ENCODE results near the gene STK35.

STK35 gene

DNA sequence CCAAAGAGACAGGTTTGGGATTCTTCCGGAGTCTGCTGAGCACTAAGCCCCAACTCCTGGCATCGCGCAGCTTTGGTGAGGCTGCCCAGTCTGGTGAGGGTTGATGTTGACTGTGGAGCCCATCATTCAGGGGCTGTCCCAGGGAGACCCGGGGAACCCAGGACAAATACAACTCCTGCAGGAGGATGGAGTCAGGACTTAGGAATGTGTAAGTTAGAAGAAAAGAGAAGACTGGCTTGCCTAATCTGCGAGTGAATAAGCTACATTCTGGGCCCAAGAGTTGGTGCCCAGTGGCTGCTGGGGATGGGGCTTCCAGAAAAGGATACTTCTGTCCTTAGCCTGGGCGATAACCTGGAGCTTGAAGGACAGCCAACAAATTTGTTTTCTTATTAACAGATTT, 47.9 kb downstream of the STK35 start:
- no peaks in the 10 kb centered on the region for H4K20me1 ChIP-seq (ENCODE audit: insufficient read depth)

DNA sequence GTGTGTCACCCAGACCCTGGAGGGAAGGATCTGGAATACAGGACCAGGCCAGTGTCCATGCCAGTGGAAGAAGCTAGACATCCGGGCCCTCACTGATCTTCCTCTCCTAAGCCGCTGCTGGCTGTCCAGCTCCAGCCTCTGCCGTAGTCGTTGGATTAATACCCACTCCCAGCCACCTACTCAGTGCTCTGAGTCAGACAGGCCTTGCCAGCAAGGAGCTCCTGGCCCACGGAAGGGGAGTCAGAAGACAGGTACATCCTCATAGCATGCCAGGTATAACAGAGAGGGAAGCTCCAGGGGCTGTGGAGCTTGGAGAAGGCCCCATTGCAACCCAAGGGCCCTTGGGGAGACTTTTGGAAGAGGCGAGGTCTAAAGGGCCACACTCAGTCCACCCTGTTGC, 49.0 kb downstream of the STK35 start:
- H3K27me3 ChIP-seq (ENCODE audit: insufficient read depth, low read depth): no peaks in the 10 kb centered on the region
- no peaks in the 10 kb centered on the region for H3K79me2 ChIP-seq (ENCODE audit: insufficient read depth, low read depth)
- no peak overlapping the region for H3K4me2 ChIP-seq
- no peaks in the 10 kb centered on the region for H3K36me3 ChIP-seq (ENCODE audit: insufficient read depth)
- no peaks in the 10 kb centered on the region for H4K20me1 ChIP-seq (ENCODE audit: insufficient read depth)
- H3K27ac ChIP-seq: no peak overlapping the region
- H3K4me1 ChIP-seq (ENCODE audit: low read depth, poor library complexity, severe bottlenecking): no peaks in the 10 kb centered on the region
- TF ChIP-seq, protein P1, sequence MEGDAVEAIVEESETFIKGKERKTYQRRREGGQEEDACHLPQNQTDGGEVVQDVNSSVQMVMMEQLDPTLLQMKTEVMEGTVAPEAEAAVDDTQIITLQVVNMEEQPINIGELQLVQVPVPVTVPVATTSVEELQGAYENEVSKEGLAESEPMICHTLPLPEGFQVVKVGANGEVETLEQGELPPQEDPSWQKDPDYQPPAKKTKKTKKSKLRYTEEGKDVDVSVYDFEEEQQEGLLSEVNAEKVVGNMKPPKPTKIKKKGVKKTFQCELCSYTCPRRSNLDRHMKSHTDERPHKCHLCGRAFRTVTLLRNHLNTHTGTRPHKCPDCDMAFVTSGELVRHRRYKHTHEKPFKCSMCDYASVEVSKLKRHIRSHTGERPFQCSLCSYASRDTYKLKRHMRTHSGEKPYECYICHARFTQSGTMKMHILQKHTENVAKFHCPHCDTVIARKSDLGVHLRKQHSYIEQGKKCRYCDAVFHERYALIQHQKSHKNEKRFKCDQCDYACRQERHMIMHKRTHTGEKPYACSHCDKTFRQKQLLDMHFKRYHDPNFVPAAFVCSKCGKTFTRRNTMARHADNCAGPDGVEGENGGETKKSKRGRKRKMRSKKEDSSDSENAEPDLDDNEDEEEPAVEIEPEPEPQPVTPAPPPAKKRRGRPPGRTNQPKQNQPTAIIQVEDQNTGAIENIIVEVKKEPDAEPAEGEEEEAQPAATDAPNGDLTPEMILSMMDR (conservative IDR thresholded peaks at IDR 0.05; ENCODE audit: low read depth, low read length): no peak
- no peak overlapping the region for H2AFZ ChIP-seq (ENCODE audit: low read depth)
- no peak overlapping the region for H3K4me3 ChIP-seq (IDR thresholded peaks at IDR 0.05; ENCODE audit: insufficient read depth, low read depth, low read length)
- H3K9ac ChIP-seq: no peak overlapping the region

More for the DNA sequence above, 47.9 kb downstream of the STK35 start:
- TF ChIP-seq, protein P1 (conservative IDR thresholded peaks at IDR 0.05; ENCODE audit: low read depth, low read length): no peak
- Histone ChIP-seq H3K4me2 (no peak overlapping the region), H2AFZ (ENCODE audit: low read depth) (no peak overlapping the region), H3K4me1 (ENCODE audit: low read depth, poor library complexity, severe bottlenecking) (no peaks in the 10 kb centered on the region), H3K36me3 (ENCODE audit: insufficient read depth) (no peaks in the 10 kb centered on the region), H3K79me2 (ENCODE audit: insufficient read depth, low read depth) (no peaks in the 10 kb centered on the region), H3K27ac (no peak overlapping the region), H3K4me3 (IDR thresholded peaks at IDR 0.05; ENCODE audit: insufficient read depth, low read depth, low read length) (no peak overlapping the region), H3K27me3 (ENCODE audit: insufficient read depth, low read depth) (no peaks in the 10 kb centered on the region), H3K9ac (no peak overlapping the region)

DNA sequence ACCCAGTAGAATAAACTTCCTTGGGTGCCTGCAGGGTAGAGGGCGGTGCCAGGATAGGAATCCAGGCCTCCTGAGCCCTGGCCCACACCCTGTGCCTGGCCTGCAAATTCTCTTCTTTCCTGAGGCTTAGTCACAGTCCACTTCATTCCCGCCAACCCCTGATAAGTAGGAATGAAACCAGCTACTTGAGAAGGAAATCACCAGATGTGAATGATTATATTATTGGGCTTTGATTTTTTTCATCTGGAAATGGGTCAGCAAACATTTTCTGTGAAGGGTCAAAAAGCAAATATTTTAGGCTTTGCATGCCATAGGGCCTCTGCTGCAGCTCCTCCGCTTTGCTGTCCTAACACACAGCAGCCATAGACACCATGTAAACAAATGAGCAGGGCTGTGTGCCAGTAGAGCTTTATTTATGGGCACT, 50.2 kb downstream of the STK35 start:
- H3K9ac ChIP-seq: no peak overlapping the region
- no peak overlapping the region for H3K27ac ChIP-seq
- H2AFZ ChIP-seq (ENCODE audit: low read depth): no peak overlapping the region
- H3K79me2 ChIP-seq (ENCODE audit: insufficient read depth, low read depth): no peaks in the 10 kb centered on the region
- H3K4me2 ChIP-seq: no peak overlapping the region
- H3K27me3 ChIP-seq (ENCODE audit: insufficient read depth, low read depth): no peaks in the 10 kb centered on the region
- no peaks in the 10 kb centered on the region for H3K4me1 ChIP-seq (ENCODE audit: low read depth, poor library complexity, severe bottlenecking)
- no peaks in the 10 kb centered on the region for H4K20me1 ChIP-seq (ENCODE audit: insufficient read depth)
- H3K4me3 ChIP-seq (IDR thresholded peaks at IDR 0.05; ENCODE audit: insufficient read depth, low read depth, low read length): no peak overlapping the region
- H3K36me3 ChIP-seq (ENCODE audit: insufficient read depth): no peaks in the 10 kb centered on the region
- TF ChIP-seq, protein P1 (conservative IDR thresholded peaks at IDR 0.05; ENCODE audit: low read depth, low read length): no peak

DNA sequence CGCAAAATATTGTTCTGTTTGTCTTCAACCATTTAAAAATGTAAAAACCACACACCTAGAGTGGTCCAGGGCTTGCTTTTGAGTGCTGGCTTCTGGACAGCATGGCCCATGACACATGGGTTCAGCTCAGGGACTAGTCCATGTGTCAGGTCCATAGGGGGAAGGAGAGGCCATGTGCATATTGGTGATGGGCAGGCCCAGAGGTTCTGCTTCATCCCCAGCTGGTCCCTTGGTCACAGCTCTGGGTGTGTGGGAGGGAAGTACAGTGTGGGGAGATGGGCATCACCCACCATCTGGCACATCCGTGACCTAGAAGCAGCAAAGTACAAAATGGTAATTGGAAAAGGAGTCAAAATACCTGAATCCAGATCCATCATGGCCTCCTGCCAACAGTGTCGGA, 50.7 kb downstream of the STK35 start:
- no peak overlapping the region for H3K9ac ChIP-seq
- H3K4me1 ChIP-seq (ENCODE audit: low read depth, poor library complexity, severe bottlenecking): no peaks in the 10 kb centered on the region
- no peak overlapping the region for H3K27ac ChIP-seq
- no peak overlapping the region for H3K4me3 ChIP-seq (IDR thresholded peaks at IDR 0.05; ENCODE audit: insufficient read depth, low read depth, low read length)
- no peaks in the 10 kb centered on the region for H3K27me3 ChIP-seq (ENCODE audit: insufficient read depth, low read depth)
- no peaks in the 10 kb centered on the region for H3K36me3 ChIP-seq (ENCODE audit: insufficient read depth)
- no peaks in the 10 kb centered on the region for H3K79me2 ChIP-seq (ENCODE audit: insufficient read depth, low read depth)
- H3K4me2 ChIP-seq: no peak overlapping the region
- TF ChIP-seq, protein P1 (conservative IDR thresholded peaks at IDR 0.05; ENCODE audit: low read depth, low read length): no peak
- no peak overlapping the region for H2AFZ ChIP-seq (ENCODE audit: low read depth)
- H4K20me1 ChIP-seq (ENCODE audit: insufficient read depth): no peaks in the 10 kb centered on the region

All from KMS-11 (cell line).